SK-N-SH treated with all-trans-retinoic acid at 6 μM for 48 hours (cell line): ENCODE data around the gene MED6.

Experiments
- ATAC-seq: fragments of 200-7000 bp; cut with Tn5 transposase; 3 replicates; pipeline ENCODE4 v1.9.1; 2020; ENCODE audit warnings: mild to moderate bottlenecking, moderate library complexity
- ARNTL ChIP-seq: fragments of 450-650 bp; formaldehyde crosslinking; IDR thresholded peaks from 2 replicates; pipeline ENCODE4 v1.5.0; 2020; ENCODE audit warnings: low read depth, mild to moderate bottlenecking, moderate library complexity, borderline replicate concordance
- BACH2 ChIP-seq: fragments of 250-450 bp; sonication (Bioruptor Pico); IDR thresholded peaks from 2 replicates; pipeline ENCODE4 v1.9.0; 2021; ENCODE audit warnings: mild to moderate bottlenecking, borderline replicate concordance
- CSDC2 ChIP-seq: fragments of 250-450 bp; sonication (Bioruptor Pico); IDR thresholded peaks from 2 replicates; pipeline ENCODE4 v1.5.0; 2020; ENCODE audit warnings: mild to moderate bottlenecking, moderate library complexity
- CSRNP3 ChIP-seq: fragments of 250-450 bp; sonication (Bioruptor Pico); IDR thresholded peaks from 2 replicates; pipeline ENCODE4 v1.5.1; 2021; ENCODE audit warnings: mild to moderate bottlenecking, moderate library complexity
- GLIS3 ChIP-seq: fragments of 250-450 bp; sonication (Bioruptor Pico); IDR thresholded peaks from 2 replicates; pipeline ENCODE4 v1.5.0; 2020; ENCODE audit warnings: mild to moderate bottlenecking, moderate library complexity
- ISL1 ChIP-seq: fragments of 250-450 bp; sonication (Bioruptor Pico); IDR thresholded peaks from 2 replicates; pipeline ENCODE4 v2.1.2; 2022; ENCODE audit warnings: mild to moderate bottlenecking, moderate library complexity
- OSR1 ChIP-seq: fragments of 250-450 bp; sonication (Bioruptor Pico); IDR thresholded peaks from 2 replicates; pipeline ENCODE4 v1.8.0; 2022; ENCODE audit warnings: moderate library complexity, mild to moderate bottlenecking, inconsistent platforms
- PPARA ChIP-seq: fragments of 250-450 bp; sonication (Bioruptor Pico); IDR thresholded peaks from 2 replicates; pipeline ENCODE4 v1.5.0; 2020; ENCODE audit warnings: mild to moderate bottlenecking, borderline replicate concordance
- RARB ChIP-seq: fragments of 250-450 bp; sonication (Bioruptor Pico); IDR thresholded peaks from 2 replicates; pipeline ENCODE4 v1.8.0; 2021; ENCODE audit warnings: mild to moderate bottlenecking, moderate library complexity
- TCF4 ChIP-seq: fragments of 250-450 bp; sonication (Bioruptor Pico); IDR thresholded peaks from 2 replicates; pipeline ENCODE4 v1.8.0; 2021; ENCODE audit warnings: mild to moderate bottlenecking, moderate library complexity, borderline replicate concordance
- TOX ChIP-seq: fragments of 250-450 bp; sonication (Bioruptor Pico); IDR thresholded peaks from 2 replicates; pipeline ENCODE4 v1.8.0; 2021; ENCODE audit warnings: mild to moderate bottlenecking, moderate library complexity, borderline replicate concordance
- TSHZ2 ChIP-seq: fragments of 250-450 bp; sonication (Bioruptor Pico); IDR thresholded peaks from 2 replicates; pipeline ENCODE4 v1.5.0; 2020; ENCODE audit warnings: mild to moderate bottlenecking, moderate library complexity
- ZC3H10 ChIP-seq: fragments of 250-450 bp; sonication (Bioruptor Pico); IDR thresholded peaks from 2 replicates; pipeline ENCODE4 v1.5.1; 2021; ENCODE audit warnings: mild to moderate bottlenecking, moderate library complexity
- ZFP30 ChIP-seq: fragments of 450-650 bp; formaldehyde crosslinking; IDR thresholded peaks from 2 replicates; pipeline ENCODE4 v1.5.0; 2022; ENCODE audit warnings: mild to moderate bottlenecking, moderate library complexity
- ZNF565 ChIP-seq: fragments of 450-650 bp; formaldehyde crosslinking; conservative IDR thresholded peaks from 2 replicates; pipeline ENCODE4 v1.5.0; 2020; ENCODE audit warnings: low read depth, mild to moderate bottlenecking, moderate library complexity
- ZNF70 ChIP-seq: fragments of 450-650 bp; formaldehyde crosslinking; IDR thresholded peaks from 2 replicates; pipeline ENCODE4 v1.5.0; 2020; ENCODE audit warnings: mild to moderate bottlenecking, moderate library complexity
- ZNF8 ChIP-seq: fragments of 450-650 bp; formaldehyde crosslinking; IDR thresholded peaks from 2 replicates; pipeline ENCODE4 v1.5.0; 2020; ENCODE audit warnings: mild to moderate bottlenecking, moderate library complexity
- TF ChIP-seq, protein P1 (sequence below): fragments of 250-450 bp; sonication (Bioruptor Pico); IDR thresholded peaks from 2 replicates; pipeline ENCODE4 v1.8.0; 2021; ENCODE audit warnings: low read depth, mild to moderate bottlenecking, moderate library complexity, borderline replicate concordance
- TF ChIP-seq, protein P2 (sequence below): fragments of 250-450 bp; sonication (Bioruptor Pico); IDR thresholded peaks from 2 replicates; pipeline ENCODE4 v1.5.1; 2020; ENCODE audit warnings: low read depth, mild to moderate bottlenecking, moderate library complexity

The MED6 gene

GRCh38 chr14:70600382-70601157 lies at the start of gene MED6:
MED6 (minus strand) TSS chr14:70600655; CDS start chr14:70600637, 18 bp downstream.
- peak; percentile 97 for ATAC-seq

GRCh38 chr14:70649803-70650202 lies 49.3 kb upstream of the MED6 start:
- no peak for TF ChIP-seq BACH2 (CRISPR knock-in tag)
- no peak for TF ChIP-seq ZNF565 (CRISPR knock-in tag)
- no peak for TF ChIP-seq TCF4 (CRISPR knock-in tag)
- TF ChIP-seq TSHZ2, result no peak
- TF ChIP-seq ZC3H10 (CRISPR knock-in tag), result no peak
- TF ChIP-seq, protein P1, sequence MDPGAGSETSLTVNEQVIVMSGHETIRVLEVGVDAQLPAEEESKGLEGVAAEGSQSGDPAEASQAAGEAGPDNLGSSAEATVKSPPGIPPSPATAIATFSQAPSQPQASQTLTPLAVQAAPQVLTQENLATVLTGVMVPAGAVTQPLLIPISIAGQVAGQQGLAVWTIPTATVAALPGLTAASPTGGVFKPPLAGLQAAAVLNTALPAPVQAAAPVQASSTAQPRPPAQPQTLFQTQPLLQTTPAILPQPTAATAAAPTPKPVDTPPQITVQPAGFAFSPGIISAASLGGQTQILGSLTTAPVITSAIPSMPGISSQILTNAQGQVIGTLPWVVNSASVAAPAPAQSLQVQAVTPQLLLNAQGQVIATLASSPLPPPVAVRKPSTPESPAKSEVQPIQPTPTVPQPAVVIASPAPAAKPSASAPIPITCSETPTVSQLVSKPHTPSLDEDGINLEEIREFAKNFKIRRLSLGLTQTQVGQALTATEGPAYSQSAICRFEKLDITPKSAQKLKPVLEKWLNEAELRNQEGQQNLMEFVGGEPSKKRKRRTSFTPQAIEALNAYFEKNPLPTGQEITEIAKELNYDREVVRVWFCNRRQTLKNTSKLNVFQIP (CRISPR knock-in tag), result no peak
- no peak for TF ChIP-seq GLIS3 (CRISPR knock-in tag)
- TF ChIP-seq, protein P2, sequence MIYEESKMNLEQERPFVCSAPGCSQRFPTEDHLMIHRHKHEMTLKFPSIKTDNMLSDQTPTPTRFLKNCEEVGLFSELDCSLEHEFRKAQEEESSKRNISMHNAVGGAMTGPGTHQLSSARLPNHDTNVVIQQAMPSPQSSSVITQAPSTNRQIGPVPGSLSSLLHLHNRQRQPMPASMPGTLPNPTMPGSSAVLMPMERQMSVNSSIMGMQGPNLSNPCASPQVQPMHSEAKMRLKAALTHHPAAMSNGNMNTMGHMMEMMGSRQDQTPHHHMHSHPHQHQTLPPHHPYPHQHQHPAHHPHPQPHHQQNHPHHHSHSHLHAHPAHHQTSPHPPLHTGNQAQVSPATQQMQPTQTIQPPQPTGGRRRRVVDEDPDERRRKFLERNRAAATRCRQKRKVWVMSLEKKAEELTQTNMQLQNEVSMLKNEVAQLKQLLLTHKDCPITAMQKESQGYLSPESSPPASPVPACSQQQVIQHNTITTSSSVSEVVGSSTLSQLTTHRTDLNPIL (CRISPR knock-in tag), result no peak
- no peak for TF ChIP-seq OSR1
- TF ChIP-seq CSRNP3 (CRISPR knock-in tag), result no peak
- no peak for TF ChIP-seq RARB
- TF ChIP-seq TOX (CRISPR knock-in tag), result no peak
- TF ChIP-seq CSDC2 (CRISPR knock-in tag), result no peak
- no peak for TF ChIP-seq ARNTL
- TF ChIP-seq ZNF70 (CRISPR knock-in tag), result no peak
- TF ChIP-seq ZFP30 (CRISPR knock-in tag), result no peak
- no peak for ATAC-seq

More at GRCh38 chr14:70600382-70601157, at the start of gene MED6:
- TF ChIP-seq ZNF8 (CRISPR knock-in tag), result no peak
- TF ChIP-seq, protein P2 (CRISPR knock-in tag), result no peak

GRCh38 chr14:70648346-70648745 lies 47.9 kb upstream of the MED6 start:
- TF ChIP-seq PPARA (CRISPR knock-in tag), result no peak
- no peak for TF ChIP-seq ZNF565 (CRISPR knock-in tag)
- TF ChIP-seq ZFP30 (CRISPR knock-in tag), result no peak
- TF ChIP-seq TOX (CRISPR knock-in tag), result no peak
- ATAC-seq, result no peak

DNA sequence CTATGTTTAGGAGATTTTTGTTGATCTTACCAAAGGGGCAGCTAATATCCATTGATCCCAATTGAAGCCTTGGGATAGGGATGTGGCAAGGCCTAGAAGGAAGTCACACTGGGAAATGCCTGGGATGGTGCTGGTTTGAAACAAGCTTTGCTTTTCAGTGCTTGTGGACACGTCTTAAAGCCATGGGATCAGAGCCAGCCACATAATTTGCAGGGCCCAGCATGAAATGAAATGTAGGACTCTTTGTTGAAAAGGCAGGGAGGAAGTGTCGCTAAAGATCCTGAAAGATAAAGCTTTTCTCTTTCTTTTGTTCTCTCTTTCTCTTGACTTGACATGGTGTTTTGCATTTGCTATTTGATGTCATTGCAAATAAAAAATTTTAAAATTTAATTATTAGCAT lies 46.2 kb upstream of the MED6 start:
- ATAC-seq, result no peak
- TF ChIP-seq ARNTL (no peak), TOX (CRISPR knock-in tag) (no peak), OSR1 (no peak), ZFP30 (CRISPR knock-in tag) (no peak), GLIS3 (CRISPR knock-in tag) (no peak), CSRNP3 (CRISPR knock-in tag) (no peak), ISL1 (CRISPR knock-in tag) (no peak), ZC3H10 (CRISPR knock-in tag) (no peak), TSHZ2 (no peak), ZNF70 (CRISPR knock-in tag) (no peak)
- TF ChIP-seq, protein P2 (CRISPR knock-in tag), result no peak
